NB4 (cell line): Measurements from ENCODE around the gene MYOM1.

ENCODE experiments used
- DNase-seq: peaks from one replicate; pipeline ENCODE4 v3.0.0; 2010; ENCODE audit warnings: low read depth
- H3K4me3 ChIP-seq: one replicate; pipeline ENCODE4 v1.5.1; 2011; ENCODE audit warnings: mild to moderate bottlenecking, low read depth, low read length, moderate library complexity
- MYC ChIP-seq: IDR thresholded peaks from 2 replicates; pipeline ENCODE4 v1.6.1; 2011; ENCODE audit warnings: low read depth, low read length
- POLR2A ChIP-seq: IDR thresholded peaks from 2 replicates; pipeline ENCODE4 v1.6.1; 2011; ENCODE audit warnings: mild to moderate bottlenecking; ENCODE audit not compliant: insufficient read length; ENCODE audit errors: extremely low read depth
- TF ChIP-seq, protein P1 (sequence below): IDR thresholded peaks from 2 replicates; pipeline ENCODE4 v1.6.1; 2011; ENCODE audit warnings: low read depth, low read length
- TF ChIP-seq, protein P2 (sequence below): IDR thresholded peaks from one replicate; pipeline ENCODE4 v1.5.1; 2012; ENCODE audit warnings: low read depth, low read length

The MYOM1 gene

DNA sequence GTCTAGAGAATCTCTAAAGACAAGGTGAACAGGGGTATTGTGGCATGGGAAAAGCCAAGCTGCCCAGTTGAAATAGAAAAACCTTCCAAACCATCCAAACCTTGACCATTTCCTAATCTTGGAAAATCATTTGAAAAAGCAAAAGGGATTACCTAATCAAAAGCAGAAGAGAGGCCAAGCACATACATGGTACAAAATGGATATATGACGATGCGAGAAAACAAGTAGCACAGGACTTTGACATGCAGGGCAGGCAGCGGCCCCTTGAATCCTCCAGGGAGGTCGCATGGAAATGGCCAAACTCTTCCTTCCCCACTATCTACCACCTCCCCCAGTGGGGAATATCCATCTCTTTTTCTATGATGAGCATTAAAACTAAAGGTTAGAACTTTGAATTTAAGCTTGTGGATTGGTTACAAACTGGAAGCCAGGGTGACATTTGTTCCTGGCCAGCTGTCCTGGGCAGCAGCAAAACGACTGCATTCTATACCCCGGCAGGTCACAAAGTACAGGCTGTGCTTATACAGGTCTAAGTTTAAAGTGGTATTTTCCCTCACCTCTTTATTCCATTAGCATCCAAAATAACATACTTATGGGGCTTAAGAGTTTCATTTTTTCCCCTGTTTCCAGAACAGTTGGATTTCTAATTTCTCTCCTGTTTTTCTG, 24.7 kb downstream of the MYOM1 start:
- TF ChIP-seq, protein P1, sequence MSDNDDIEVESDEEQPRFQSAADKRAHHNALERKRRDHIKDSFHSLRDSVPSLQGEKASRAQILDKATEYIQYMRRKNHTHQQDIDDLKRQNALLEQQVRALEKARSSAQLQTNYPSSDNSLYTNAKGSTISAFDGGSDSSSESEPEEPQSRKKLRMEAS, result no peak
- TF ChIP-seq, protein P2, sequence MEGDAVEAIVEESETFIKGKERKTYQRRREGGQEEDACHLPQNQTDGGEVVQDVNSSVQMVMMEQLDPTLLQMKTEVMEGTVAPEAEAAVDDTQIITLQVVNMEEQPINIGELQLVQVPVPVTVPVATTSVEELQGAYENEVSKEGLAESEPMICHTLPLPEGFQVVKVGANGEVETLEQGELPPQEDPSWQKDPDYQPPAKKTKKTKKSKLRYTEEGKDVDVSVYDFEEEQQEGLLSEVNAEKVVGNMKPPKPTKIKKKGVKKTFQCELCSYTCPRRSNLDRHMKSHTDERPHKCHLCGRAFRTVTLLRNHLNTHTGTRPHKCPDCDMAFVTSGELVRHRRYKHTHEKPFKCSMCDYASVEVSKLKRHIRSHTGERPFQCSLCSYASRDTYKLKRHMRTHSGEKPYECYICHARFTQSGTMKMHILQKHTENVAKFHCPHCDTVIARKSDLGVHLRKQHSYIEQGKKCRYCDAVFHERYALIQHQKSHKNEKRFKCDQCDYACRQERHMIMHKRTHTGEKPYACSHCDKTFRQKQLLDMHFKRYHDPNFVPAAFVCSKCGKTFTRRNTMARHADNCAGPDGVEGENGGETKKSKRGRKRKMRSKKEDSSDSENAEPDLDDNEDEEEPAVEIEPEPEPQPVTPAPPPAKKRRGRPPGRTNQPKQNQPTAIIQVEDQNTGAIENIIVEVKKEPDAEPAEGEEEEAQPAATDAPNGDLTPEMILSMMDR, result no peak
- no peak for TF ChIP-seq POLR2A
- TF ChIP-seq MYC, result no peak
- DNase-seq, result no peak
- no peak overlapping the region for H3K4me3 ChIP-seq

DNA sequence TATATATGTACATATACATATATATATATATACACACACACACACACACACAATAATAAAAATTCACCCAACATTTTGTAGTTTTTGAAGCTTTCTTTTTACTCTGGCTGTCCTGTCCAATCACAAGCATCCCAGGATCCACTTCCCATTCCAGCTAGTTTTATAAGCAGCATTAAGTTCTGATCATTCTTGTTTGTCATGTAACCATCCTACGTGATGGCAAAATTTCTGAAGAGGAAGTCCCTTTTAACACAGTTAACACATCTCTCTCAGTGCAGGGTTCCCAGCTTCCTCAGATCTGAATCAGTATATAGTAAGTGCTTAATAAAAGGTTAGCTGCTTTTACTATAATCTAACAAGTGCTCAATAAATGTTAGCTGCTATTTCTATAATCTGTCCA, 26.4 kb downstream of the MYOM1 start:
- TF ChIP-seq MYC (no peak), POLR2A (no peak)
- TF ChIP-seq, protein P2, result no peak
- TF ChIP-seq, protein P1, result no peak
- DNase-seq, result no peak
- no peak overlapping the region for H3K4me3 ChIP-seq

- no peak overlapping the region for H3K4me3 ChIP-seq
- TF ChIP-seq, protein P1, result no peak
- TF ChIP-seq, protein P2, result no peak
- no peak for TF ChIP-seq MYC
- TF ChIP-seq POLR2A, result no peak
- no peak for DNase-seq
These were observed 27.0 kb downstream of the MYOM1 start for GRCh38 chr18:3192752-3193151.

DNA sequence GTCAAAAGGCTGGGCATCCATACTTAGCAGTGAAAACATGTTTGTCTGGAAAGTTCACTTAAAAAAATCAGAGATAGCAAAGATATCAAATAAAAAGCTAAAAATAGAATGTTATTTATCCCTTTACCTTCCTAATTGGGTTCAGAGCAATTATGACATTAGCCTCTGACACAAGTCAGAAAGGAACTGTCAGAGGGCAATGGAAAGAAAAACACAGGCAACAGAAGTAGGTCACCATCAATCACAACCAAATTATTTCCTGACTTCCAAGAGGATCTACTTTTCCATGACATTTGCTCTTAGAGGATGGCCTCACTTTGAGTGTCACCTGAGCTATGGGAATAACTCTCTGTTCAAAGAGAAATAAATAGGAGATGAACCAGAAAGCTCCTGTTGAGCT, 27.5 kb downstream of the MYOM1 start:
- DNase-seq, result no peak
- H3K4me3 ChIP-seq, result no peak overlapping the region
- TF ChIP-seq, protein P1, result no peak
- TF ChIP-seq, protein P2, result no peak
- TF ChIP-seq POLR2A (no peak), MYC (no peak)

DNA sequence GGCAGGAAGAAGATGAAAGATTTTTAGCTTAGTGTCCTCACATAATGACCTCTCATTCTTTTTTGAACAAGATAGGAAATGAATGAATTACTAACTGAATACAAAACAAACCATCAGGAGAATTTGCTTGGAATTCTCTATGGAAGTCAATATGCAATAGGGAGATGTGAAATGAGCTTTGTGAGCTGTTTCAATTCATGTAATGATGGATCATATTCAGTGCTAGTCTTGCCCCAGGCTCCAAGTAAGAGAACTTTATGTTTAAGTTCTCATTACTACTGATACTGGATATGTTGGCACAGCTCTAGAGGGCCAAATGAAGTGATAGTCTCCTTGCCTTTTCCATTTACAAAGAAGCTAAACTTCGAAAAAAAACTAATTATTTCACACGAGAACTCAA, 29.2 kb downstream of the MYOM1 start:
- TF ChIP-seq, protein P1, result no peak
- TF ChIP-seq POLR2A (no peak), MYC (no peak)
- TF ChIP-seq, protein P2, result no peak
- H3K4me3 ChIP-seq, result no peak overlapping the region
- DNase-seq, result no peak

GRCh38 chr18:3189884-3190283, 29.9 kb downstream of the MYOM1 start:
- no peak overlapping the region for H3K4me3 ChIP-seq
- no peak for DNase-seq
- TF ChIP-seq, protein P2, result no peak
- TF ChIP-seq MYC, result no peak
- no peak for TF ChIP-seq POLR2A
- TF ChIP-seq, protein P1, result no peak
